HUDEP-2 (cell line): ENCODE data around the gene TUBB2A.
"Not testable (repeated sequence)": the region's sequence is repeated elsewhere in the genome, so short reads cannot be mapped to it uniquely, and the experiment has no call there.

Experiments used
- DNase-seq, 76 experiments: peaks; one replicate each; lab custom pipeline; 2025; ENCODE audit not compliant: unreplicated experiment in 76 of 76; lab: John Stamatoyannopoulos, UW

The TUBB2A gene

DNA sequence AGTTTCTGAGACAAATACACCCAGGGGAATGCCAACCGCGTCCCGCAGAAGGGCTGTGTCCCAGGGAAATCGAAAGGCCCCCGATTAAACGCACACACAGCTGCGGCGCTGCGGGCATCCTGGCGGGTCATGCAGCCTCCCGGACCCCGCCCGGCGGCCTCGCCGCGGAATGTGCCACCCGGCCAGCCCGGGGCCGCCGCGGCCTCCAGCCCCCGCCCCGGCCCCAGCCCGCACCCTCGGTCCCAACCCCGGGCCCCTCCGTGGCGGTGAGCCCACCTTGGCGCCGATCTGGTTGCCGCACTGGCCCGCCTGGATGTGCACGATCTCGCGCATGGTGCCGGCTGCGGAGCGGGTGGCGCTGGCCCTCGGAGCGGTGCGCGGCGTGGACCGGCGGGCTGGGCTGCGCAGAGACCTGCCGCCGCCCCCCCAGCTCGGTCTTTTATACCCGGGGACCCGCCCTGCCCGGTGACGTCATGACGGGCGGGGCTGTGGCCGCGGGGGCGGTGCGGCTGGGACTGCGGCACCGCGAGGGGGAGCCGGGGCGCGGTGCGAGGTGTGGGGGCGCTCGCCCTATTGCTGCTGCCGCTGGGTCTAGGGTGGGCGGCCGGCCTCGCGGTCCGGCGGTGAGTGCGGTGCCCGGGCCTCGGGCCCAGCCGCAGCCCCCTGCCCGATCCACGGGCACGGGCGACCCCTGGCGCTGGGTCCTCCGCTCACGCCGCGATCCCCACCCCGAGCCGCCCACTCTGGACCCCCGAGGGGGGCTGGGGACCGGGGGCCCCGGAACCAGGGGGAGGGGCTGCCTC, at the start of gene TUBB2A:
TUBB2A (minus strand) TSS at position 414 of the 803 bp plus-strand sequence; CDS start at position 333, 81 bp downstream.
- peak in 72 of 76 experiments; percentile 38 to 95 (median 82) for DNase-seq

DNA sequence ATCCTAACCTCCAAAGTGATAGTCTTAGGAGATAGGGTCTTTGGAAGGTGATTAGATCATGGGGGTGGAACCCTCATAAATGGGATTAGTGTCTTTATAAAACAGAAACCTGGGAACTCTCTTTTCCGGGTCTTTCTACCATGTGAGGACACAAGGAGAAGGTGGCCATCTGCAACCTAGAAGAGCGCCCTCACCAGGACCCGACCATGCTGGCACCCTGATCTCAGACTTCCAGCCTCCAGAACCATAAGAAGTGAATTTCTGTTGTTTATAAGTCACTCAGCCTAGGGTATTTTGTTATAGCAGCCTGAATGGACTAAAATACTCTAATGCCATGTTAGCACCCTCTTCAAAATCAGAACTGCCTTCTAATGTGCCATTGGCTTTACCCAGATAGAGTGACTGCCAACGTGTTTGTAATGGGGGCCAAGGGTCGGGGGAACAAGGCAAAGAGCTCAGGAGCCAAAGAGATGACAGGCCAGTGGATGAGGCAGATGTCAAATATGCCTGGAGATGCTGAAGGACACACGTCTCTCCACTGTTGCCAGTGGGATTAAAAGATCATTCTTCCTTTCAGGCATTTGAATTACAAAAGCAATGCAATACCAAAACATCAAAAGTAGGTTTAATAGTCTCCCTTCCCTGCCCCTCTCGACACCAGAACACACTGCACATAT, 49.1 kb upstream of the TUBB2A start:
- no peak for DNase-seq

DNA sequence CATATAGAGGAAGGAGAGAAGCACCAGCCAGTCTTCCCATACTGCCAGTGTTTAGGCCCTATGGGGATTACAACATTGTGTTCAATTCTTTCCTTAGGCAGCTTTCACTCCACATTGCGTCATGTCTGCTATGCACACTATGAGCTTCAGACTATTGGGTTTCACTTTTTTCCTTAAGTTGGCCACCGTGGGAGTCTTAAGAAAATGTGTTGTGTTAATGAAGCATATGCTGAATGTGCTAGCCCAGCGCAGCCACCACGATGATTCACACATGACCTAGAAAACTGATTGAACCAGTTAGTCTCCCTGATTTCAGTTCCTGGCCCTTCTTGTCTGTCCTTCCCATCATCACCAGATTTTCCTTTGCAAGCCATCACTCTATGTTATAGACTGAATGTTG, 48.6 kb upstream of the TUBB2A start:
- peak in 1 of 76 experiments; percentile 21 for DNase-seq

DNA sequence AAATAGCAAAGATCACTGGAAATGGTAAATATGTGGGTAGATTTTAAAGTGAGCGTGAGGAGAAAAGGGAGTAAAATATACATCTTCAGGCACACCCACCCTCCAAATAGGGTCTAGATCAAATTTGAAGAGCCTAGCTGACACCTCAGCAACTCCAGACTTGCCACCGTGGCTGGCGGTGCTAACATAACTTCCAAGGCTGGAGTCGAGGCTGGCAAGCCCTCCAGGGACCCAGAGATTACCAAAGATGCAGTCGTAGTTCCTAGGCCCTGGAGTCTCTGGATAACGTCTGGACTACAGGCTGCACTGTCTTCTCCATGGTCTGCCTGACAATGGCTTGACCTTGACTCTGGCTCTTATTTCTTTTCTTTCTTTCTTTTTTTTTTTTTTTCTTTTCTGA, 47.6 kb upstream of the TUBB2A start:
- DNase-seq, result no peak

DNA sequence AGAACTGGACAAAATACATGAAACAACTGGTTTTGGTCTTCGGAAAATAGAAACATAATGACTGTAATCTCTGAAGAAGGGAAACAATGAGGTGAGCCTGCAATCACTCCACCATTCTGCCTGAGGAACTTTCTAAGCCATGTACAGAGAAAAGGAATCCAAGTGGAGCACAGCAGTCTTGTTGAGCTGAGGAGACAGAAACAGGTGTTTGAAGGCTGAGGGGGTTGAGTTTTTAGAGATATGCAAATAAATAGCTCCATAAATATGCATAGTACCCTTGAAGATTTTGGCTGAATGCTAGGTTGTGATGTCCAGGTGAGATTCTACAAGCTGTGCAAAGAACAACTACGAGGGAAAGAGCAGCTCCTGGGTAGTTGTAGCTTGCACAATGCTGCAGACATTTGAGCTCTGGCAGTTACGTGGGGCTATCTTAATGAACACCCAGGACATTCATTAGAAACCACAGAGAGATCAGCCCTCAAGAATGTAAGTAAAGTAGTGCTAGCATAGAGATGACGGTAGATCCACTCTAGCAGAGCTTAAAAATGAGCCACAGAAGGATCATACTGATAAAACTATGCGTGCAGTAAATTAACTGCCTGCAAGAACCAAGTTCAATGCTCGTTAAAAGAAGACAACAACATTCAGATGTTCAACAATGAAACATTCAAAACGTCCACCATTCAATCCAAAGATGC, 45.8 kb upstream of the TUBB2A start:
- peak in 35 of 76 experiments; percentile 10 to 85 (median 52) for DNase-seq

DNA sequence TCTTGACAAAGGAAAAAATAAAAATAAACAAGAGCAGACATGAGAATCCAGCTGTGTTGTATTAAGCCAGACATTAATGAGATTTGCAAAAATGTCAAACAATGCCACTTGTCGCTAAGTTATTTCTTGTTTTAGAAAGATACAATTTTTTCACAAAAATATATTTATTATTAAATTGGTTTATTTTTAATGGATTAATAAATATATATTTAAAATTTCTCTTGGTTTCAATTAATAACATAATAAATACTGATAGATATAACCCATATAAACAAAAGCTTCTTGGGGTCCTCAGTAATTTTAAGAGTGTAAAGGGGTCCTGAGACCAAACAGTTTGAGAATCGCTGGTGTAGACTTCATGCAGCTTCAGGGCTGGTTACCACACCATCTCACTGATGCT, 44.0 kb upstream of the TUBB2A start:
- DNase-seq, result no peak

- no peak for DNase-seq
Measured at GRCh38 chr6:3200682-3201081, 43.3 kb upstream of the TUBB2A start.

- DNase-seq, result no peak
Measured at GRCh38 chr6:3199382-3199781, 42.0 kb upstream of the TUBB2A start.

- DNase-seq, result not testable (repeated sequence)
Measured at GRCh38 chr6:3197734-3198133, 40.4 kb upstream of the TUBB2A start.

DNA sequence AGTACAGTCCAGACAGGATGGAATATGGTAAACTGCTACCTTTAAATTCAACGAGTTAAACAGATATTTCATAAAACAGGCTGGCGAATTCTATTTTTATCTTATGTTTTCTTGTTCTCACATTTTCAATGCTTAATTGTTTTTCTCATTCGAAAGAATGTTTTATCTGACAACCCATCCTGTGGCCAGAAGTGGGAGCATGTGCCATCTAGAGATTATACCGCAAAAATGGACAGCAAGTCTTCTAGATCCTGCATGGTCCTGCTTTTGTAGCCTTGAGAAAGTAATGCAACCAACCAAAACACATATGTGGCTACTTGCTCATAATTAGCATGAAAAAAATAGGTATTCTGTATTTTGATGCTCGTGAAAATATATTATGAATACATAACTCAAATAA, 39.4 kb upstream of the TUBB2A start:
- peak in 20 of 76 experiments; percentile 10 to 71 (median 38) for DNase-seq

DNA sequence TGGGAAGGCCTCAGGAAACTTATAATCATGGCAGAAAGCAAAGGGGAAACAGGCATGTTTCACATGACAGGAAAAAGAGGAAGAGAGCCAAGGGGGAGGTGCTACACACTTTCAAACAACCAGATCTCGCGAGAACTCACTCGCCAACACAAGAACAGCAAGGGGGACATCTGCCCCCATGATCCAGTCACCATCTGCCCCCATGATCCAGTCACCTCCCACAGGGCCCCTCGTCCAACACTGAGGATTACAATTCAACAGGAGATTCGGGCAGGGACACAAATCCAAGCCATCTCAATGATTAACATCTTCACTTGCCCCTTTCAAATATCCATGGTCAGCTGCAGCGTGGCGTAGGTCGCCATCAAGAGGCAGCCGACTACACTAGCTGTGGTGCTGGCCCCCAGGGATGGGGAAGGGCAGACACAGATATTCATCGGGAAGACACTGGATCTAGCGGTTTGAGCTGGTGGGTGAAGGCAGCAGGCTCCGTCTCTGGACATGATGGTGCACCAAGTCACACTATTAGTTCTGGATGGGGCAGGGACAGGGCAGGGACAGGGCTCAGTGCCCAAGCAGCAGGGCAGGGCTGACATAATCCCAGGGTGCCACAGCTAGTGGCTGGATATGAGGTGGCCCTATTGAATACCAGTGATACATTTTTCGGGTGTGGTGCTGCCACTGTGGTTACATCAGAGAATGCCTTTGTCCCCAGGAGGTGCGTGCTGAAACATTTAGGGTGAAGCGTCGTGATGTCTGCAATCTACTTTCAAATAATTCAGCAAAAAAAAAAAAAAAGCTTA, 38.6 kb upstream of the TUBB2A start:
- peak in 9 of 76 experiments; percentile 10 to 39 (median 25) for DNase-seq

DNA sequence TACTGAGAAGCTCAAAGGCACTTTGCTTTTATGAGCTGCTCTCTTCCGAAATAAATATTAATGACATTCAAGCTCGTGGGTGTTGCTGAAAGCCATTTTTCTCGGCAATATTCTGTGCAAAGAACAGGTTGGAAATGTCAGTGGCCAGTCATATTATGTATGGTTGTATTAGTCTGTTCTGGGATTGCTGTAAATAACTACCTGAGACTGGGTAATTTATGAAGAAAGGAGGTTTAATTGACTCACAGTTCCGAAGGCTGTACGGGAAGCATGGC, 38.0 kb upstream of the TUBB2A start:
- no peak for DNase-seq

- no peak for DNase-seq
Measured at GRCh38 chr6:3194535-3195419, 37.4 kb upstream of the TUBB2A start.

- no peak for DNase-seq
Measured at GRCh38 chr6:3193102-3193849, 35.9 kb upstream of the TUBB2A start.

GRCh38 chr6:3190779-3191178, 33.4 kb upstream of the TUBB2A start:
- no peak for DNase-seq

- DNase-seq, result peak in 1 of 76 experiments; percentile 11
Measured at GRCh38 chr6:3190056-3190455, 32.7 kb upstream of the TUBB2A start.

DNA sequence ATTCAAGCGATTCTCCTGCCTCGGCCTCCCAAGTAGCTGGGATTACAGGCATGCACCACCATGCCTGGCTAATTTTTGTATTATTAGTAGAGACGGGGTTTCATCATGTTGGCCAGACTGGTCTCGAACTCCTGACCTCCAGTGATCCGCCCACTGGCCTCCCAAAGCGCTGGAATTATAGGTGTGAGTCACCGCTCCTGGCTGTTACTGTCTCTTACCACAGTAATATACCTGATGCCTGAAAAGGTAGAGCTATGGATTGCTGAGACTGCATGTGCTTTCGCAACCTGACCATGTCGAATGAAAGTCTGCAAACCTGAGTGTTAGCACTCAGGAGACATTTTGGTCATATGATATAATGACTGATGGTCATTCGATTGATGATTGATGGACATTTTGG, 31.8 kb upstream of the TUBB2A start:
- not testable (repeated sequence) for DNase-seq

GRCh38 chr6:3188262-3188661, 30.9 kb upstream of the TUBB2A start:
- no peak for DNase-seq

GRCh38 chr6:3186974-3187382, 29.6 kb upstream of the TUBB2A start:
- DNase-seq, result no peak
